Measurements from ENCODE around the gene ATG5.
A peak's percentile ranks its signal among the peaks of the same experiment; 100 is the strongest.

The ATG5 gene

GRCh38 chr6:106325336-106326178 is at the start of gene ATG5:
Gene ATG5, minus strand, starts transcription at chr6:106325760. Its CDS starts 9,552 bp downstream, at chr6:106316208.
- DNase-seq = peak; percentile 98

- DNase-seq = no peak
These were observed 48.1 kb upstream of the ATG5 start for GRCh38 chr6:106373502-106374239.

- DNase-seq = no peak
These were observed 47.4 kb upstream of the ATG5 start for GRCh38 chr6:106372838-106373501.

GRCh38 chr6:106370639-106371038 is 45.1 kb upstream of the ATG5 start:
- no peak for DNase-seq

- DNase-seq = no peak
These were observed 44.2 kb upstream of the ATG5 start for GRCh38 chr6:106369739-106370138.

GRCh38 chr6:106363401-106364138 is 38.0 kb upstream of the ATG5 start:
- no peak for DNase-seq

GRCh38 chr6:106360989-106361430 is 35.5 kb upstream of the ATG5 start:
- DNase-seq = no peak

GRCh38 chr6:106360410-106360988 is 34.9 kb upstream of the ATG5 start, which contains the start of gene CRYBG1:
Gene CRYBG1, plus strand, starts transcription at chr6:106360717. Its CDS starts 192 bp downstream, at chr6:106360909.
- peak; percentile 60 for DNase-seq

GRCh38 chr6:106359959-106360409 is 34.4 kb upstream of the ATG5 start:
- DNase-seq = no peak

GRCh38 chr6:106356378-106356777 is 30.8 kb upstream of the ATG5 start:
- DNase-seq = no peak

- DNase-seq = no peak
These were observed 21.7 kb upstream of the ATG5 start for GRCh38 chr6:106347219-106347618.

- peak; percentile 14 for DNase-seq
These were observed 13.9 kb upstream of the ATG5 start for GRCh38 chr6:106339334-106340029.

- DNase-seq = peak; percentile 40
These were observed 9.3 kb upstream of the ATG5 start for GRCh38 chr6:106334646-106335448.

GRCh38 chr6:106324726-106325335 is 729 bp downstream of the ATG5 start:
- DNase-seq = no peak

- DNase-seq = no peak
These were observed 3.6 kb downstream of the ATG5 start for GRCh38 chr6:106321940-106322339.

- peak; percentile 37 for DNase-seq
These were observed 6.7 kb downstream of the ATG5 start for GRCh38 chr6:106318851-106319250.

- no peak for DNase-seq
These were observed 7.5 kb downstream of the ATG5 start for GRCh38 chr6:106318061-106318460.

- DNase-seq = no peak
These were observed 9.2 kb downstream of the ATG5 start for GRCh38 chr6:106316375-106316766.

GRCh38 chr6:106315765-106316374 is 9.7 kb downstream of the ATG5 start:
- DNase-seq = no peak
